SK-N-MC (cell line): ENCODE results near the gene WDR33.
"Not testable (repeated sequence)": the region's sequence is repeated elsewhere in the genome, so short reads cannot be mapped to it uniquely, and the experiment has no call there.

Experiments
- DNase-seq: peaks from one replicate; pipeline ENCODE4 v3.0.0-alpha.2; 2011; ENCODE audit warnings: low read depth, low spot score
- H3K27ac ChIP-seq: fragments of 200-600 bp; sonication (generic); 2 replicates; pipeline ENCODE4 v1.5.1; 2016; ENCODE audit warnings: mixed run types
- H3K36me3 ChIP-seq: fragments of 200-600 bp; sonication (generic); 2 replicates; pipeline ENCODE4 v1.6.1; 2017; ENCODE audit warnings: antibody characterized with exemption, low read length, mixed read lengths; ENCODE audit not compliant: insufficient read depth
- H3K4me3 ChIP-seq: fragments of 200-600 bp; sonication (generic); 2 replicates; pipeline ENCODE4 v1.5.1; 2016
- H3K9ac ChIP-seq: fragments of 200-600 bp; sonication (generic); 2 replicates; pipeline ENCODE4 v1.8.0; 2017; ENCODE audit warnings: mixed run types, mixed read lengths; ENCODE audit not compliant: insufficient read length
- H3K9me3 ChIP-seq: fragments of 200-600 bp; sonication (generic); 2 replicates; pipeline ENCODE4 v1.6.1; 2017; ENCODE audit warnings: low read depth, mild to moderate bottlenecking, antibody characterized with exemption, low read length, moderate library complexity, mixed read lengths
- EZH2 ChIP-seq: fragments of 200-600 bp; sonication (generic); IDR thresholded peaks from one replicate; pipeline ENCODE4 v1.6.1; 2017; ENCODE audit warnings: antibody characterized with exemption
- FOXP2 ChIP-seq: optimal IDR thresholded peaks from 2 replicates; pipeline ENCODE3; 2011; ENCODE audit warnings: mild to moderate bottlenecking, moderate library complexity; ENCODE audit not compliant: insufficient read depth; ENCODE audit errors: extremely low read length, control extremely low read depth
- POLR2AphosphoS5 ChIP-seq: IDR thresholded peaks from 2 replicates; pipeline ENCODE4 v1.6.1; 2012; ENCODE audit warnings: mild to moderate bottlenecking, low read depth, low read length, borderline replicate concordance

Gene WDR33

DNA sequence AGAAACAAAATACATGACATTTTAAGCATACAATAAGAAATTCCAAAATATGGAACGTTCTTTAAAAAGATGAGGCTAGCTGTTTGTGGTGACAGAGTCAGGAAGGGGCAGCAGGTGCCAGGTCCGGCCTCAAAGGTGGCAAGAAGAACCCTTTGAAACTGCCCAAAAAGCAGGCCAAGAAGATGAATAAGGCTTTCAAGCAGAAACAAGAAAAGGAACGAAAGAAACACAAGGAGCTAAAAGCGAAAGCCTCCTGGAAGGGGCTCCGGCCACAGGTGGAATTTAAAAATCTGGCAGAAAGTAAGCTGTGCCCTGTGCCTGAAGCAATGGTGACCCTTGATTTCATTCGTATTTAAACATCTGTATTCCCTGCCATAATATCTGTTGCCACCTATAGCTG, 5.5 kb downstream of the WDR33 start:
- Histone ChIP-seq H3K9me3 (no peaks in the 10 kb centered on the region), H3K36me3 (peaks cover 35% of the 10 kb centered on the region), H3K9ac (no peak overlapping the region), H3K4me3 (no peak overlapping the region), H3K27ac (no peak overlapping the region)
- DNase-seq: no peak
- TF ChIP-seq EZH2 (no peak), POLR2AphosphoS5 (no peak), FOXP2 (no peak)

DNA sequence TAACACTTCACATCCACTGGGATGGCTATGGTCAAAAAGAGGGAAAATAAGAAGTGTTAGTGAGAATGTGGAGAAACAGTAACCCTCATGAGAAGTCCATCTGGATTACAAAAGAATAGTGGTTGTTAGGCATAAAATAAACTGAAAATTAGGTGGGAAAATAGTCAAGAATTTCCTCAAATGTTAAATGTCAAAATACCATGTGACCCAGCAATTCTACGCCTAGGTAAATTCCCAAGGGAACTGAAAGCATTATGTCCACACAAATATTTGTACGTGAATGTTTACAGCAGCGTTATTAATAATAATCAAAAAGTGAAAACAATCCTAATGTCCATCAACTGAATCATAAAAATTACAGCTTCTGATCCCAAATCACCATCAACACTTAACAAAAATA, 11.0 kb downstream of the WDR33 start:
- Histone ChIP-seq H3K36me3 (peaks cover 60% of the 10 kb centered on the region), H3K27ac (no peak overlapping the region), H3K9me3 (no peaks in the 10 kb centered on the region), H3K4me3 (no peak overlapping the region), H3K9ac (no peak overlapping the region)
- no peak for DNase-seq
- TF ChIP-seq POLR2AphosphoS5: no peak
- no peak for TF ChIP-seq EZH2
- no peak for TF ChIP-seq FOXP2

DNA sequence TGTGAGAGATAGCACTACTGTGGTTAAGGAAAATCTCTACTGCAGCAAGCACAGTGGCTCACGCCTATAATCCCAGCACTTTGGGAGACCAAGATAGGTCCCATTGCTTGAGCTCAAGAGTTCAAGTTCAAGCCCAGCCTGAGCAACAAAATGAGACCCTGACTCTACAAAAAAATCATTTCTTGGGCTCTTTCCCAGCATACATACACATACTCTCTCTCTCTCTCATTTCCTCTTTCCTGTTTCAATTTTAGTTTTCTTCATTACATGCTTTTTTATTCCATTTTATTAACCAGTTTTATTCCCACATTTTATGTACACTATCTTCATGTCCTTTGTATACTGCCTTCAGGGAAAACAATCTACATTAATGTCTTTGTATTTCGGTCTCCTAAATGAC, 14.6 kb downstream of the WDR33 start:
- H3K4me3 ChIP-seq: no peak overlapping the region
- H3K9me3 ChIP-seq: no peaks in the 10 kb centered on the region
- peak overlapping the region; percentile 44; the same call in 1 of the 2 replicates for H3K27ac ChIP-seq
- DNase-seq: no peak
- TF ChIP-seq FOXP2: no peak
- TF ChIP-seq POLR2AphosphoS5: no peak
- TF ChIP-seq EZH2: no peak
- peaks cover 49% of the 10 kb centered on the region for H3K36me3 ChIP-seq
- no peak overlapping the region for H3K9ac ChIP-seq

DNA sequence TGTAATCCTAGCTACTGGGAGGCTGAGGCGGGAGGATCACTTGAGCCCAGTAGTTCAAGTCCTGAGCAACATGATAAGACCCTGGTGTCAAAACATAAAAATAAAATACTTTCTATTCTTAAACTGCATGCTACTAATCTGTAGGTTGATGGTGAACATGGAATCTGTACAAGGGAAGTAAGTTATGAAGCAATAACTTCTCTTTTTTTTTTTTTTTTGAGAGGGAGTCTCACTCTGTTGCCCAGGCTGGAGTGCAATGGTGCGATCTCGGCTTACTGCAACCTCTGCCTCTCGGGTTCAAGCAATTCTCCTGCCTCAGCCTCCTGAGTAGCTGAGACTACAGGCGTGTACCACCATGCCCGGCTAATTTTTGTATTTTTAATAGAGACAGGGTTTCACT, 16.1 kb downstream of the WDR33 start:
- H3K9me3 ChIP-seq, H3K27ac ChIP-seq, DNase-seq, H3K4me3 ChIP-seq, H3K9ac ChIP-seq: not testable (repeated sequence)
- peaks cover 45% of the 10 kb centered on the region for H3K36me3 ChIP-seq

DNA sequence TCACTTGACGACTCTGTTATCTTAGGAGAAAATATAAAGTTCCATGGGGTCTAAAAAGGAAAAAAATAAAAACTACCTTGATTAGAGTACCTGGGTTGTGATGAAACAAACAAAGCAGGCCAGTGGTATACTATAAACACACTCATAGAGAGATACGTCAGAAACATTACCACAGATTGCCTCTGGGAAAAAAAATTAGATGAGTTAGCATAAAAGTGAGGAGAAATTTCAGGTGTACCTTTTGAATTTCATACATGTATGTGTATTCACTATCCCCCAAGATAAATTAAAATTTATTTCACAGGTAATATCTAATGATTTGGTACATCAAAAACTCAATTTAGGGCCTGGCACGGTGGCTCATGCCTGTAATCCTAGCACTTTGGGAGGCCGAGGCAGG, 18.2 kb downstream of the WDR33 start:
- Histone ChIP-seq H3K9me3 (no peaks in the 10 kb centered on the region), H3K4me3 (no peak overlapping the region), H3K9ac (no peak overlapping the region), H3K36me3 (peaks cover 34% of the 10 kb centered on the region), H3K27ac (no peak overlapping the region)
- no peak for DNase-seq
- TF ChIP-seq FOXP2: no peak
- TF ChIP-seq EZH2: no peak
- no peak for TF ChIP-seq POLR2AphosphoS5

DNA sequence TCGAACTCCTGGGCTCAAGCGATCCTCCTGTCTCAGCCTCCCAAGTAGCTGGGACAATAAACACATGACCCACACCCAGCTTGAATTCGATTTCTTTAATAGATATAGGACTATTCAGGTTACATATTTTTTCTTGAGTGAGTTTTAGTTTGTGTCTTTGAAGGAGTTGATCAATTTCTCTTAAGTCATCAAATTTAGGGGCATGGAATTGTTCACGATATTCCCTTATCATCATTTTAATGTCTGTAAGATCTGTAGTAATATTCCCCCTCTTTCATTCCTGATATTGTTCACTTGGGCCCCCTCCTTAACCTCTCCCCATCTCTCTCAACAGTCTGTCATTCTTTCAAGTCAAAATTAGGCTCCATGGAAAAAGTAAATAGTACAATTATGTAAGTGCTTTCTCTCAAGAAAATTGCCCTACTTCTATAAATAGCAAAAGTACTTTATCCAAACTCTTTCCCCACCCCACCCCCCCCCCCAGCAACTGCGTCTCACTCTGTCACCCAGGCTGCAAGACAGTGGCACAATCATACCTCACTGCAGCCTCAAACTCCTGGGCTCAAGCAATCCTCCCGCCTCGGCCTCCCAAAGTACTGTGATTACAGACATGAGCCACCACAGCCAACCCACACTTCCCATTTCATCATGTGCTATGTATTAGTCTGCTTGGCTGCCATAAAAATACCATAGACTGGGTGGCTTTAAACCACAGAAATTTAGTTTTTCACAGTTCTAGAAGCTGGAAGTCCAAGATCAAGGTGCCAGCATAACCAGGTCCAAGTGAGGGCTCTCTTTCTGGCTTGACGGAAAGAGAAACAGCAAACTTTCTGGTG, 20.1 kb downstream of the WDR33 start:
- no peak for TF ChIP-seq FOXP2
- no peak for TF ChIP-seq POLR2AphosphoS5
- no peak for TF ChIP-seq EZH2
- H3K36me3 ChIP-seq: peaks cover 29% of the 10 kb centered on the region
- no peak overlapping the region for H3K27ac ChIP-seq
- no peak overlapping the region for H3K9ac ChIP-seq
- no peak overlapping the region for H3K4me3 ChIP-seq
- no peak for DNase-seq
- no peaks in the 10 kb centered on the region for H3K9me3 ChIP-seq

DNA sequence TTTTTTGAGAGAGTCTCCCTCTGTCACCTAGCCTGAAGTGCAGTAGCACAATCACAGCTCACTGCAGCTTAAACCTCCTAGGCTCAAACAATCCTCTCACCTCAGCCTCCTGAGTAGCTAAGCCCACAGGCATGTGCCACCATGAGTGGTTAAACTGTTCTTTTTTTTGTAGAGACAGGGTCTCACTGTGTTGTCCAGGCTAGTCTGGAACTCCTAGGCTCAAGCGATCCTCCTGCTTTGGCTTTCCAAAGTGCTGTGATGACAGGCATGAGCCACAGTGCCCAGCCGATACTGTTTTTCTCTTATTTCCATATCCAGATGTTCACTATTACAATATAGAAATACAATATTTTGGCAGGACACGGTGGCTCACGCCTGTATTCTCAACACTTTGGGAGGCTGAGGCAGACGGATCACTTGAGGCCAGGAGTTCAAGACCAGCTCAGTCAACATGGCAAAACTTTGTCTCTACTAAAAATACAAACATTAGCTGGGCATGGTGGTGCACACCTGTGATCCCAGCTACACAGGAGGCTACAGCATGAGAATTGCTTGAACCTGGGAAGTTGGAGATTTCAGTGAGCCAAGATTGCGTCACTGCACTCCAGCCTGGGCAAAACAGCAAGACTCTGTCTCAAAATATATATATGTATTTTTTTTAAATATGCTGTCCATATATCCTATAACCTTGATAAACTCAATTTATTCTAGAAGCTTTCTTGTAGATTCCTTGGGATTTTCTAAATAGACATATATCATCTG, 24.7 kb downstream of the WDR33 start:
- peaks cover 28% of the 10 kb centered on the region for H3K36me3 ChIP-seq

DNA sequence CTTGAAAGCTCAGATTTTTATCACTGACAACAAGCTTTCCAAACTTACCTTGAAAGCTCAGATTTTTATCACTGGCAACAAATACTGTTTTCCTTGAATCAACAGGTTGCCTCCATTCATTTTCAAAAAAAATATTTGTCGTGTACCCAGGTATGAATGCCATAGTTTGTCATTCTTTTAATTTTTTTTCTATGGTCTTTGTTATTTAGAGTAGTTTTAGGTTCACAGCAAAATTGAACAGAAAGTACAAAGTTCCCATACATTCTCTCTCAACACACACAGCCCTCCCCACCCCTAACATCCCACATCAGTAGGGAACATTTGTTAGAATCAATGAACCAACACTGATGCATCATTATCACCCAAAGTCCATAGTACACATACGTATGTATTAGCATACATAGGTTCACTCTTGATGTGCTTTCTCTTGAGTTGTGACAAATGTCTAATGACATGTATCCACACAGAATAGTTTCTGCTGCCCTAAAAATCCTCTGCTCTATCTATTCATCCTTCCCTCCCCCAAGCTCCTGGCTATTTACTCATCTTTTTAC, 25.9 kb downstream of the WDR33 start:
- H3K4me3 ChIP-seq: no peak overlapping the region
- H3K9me3 ChIP-seq: no peaks in the 10 kb centered on the region
- no peak overlapping the region for H3K9ac ChIP-seq
- DNase-seq: no peak
- no peak overlapping the region for H3K27ac ChIP-seq
- peaks cover 22% of the 10 kb centered on the region for H3K36me3 ChIP-seq
- TF ChIP-seq EZH2: no peak
- TF ChIP-seq FOXP2: no peak
- no peak for TF ChIP-seq POLR2AphosphoS5

More for the DNA sequence above, 24.7 kb downstream of the WDR33 start:
- H3K9me3 ChIP-seq: no peaks in the 10 kb centered on the region
- no peak for DNase-seq
- no peak overlapping the region for H3K27ac ChIP-seq
- no peak overlapping the region for H3K4me3 ChIP-seq
- no peak overlapping the region for H3K9ac ChIP-seq
- TF ChIP-seq EZH2: no peak
- no peak for TF ChIP-seq FOXP2
- no peak for TF ChIP-seq POLR2AphosphoS5
